ENCODE measurements around the gene UQCR10.

DNA sequence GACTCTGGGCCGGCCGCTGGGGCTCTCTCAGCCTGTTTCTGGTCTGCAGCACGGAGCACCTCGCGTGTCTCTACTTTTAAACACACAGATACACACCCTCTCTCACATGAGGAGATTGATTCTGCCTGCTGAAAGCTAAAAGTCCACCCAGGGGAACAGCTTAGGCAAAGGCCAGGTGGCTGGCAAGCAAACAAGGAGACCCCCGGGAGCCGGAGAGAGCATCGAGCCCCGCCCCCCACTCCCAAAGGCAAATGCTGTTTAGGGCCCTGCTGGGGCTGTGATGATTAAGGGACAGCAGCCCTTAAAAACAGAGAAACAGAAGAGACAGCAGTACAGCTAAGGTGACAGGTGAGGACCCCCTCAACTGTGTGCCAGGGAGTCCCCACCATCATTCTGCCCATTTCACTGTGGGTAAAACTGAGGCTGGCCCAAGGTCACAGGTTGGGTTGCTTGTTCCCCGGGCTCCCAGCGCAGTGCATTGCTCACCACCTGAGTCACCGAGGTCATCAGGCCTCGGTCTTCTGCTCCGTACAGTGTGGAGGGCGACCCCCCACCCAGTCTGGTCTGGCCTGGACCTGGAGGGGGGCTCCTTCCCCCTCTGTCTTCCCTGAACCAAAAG, 40.5 kb upstream of the UQCR10 start:
- TF ChIP-seq GATA2 (IDR thresholded peaks at IDR 0.05; ENCODE audit: low read depth, low read length) (no peak), GATA3 (IDR thresholded peaks at IDR 0.05; ENCODE audit: low read depth, low read length) (no peak)
